ENCODE results near the gene SYT5.

DNA sequence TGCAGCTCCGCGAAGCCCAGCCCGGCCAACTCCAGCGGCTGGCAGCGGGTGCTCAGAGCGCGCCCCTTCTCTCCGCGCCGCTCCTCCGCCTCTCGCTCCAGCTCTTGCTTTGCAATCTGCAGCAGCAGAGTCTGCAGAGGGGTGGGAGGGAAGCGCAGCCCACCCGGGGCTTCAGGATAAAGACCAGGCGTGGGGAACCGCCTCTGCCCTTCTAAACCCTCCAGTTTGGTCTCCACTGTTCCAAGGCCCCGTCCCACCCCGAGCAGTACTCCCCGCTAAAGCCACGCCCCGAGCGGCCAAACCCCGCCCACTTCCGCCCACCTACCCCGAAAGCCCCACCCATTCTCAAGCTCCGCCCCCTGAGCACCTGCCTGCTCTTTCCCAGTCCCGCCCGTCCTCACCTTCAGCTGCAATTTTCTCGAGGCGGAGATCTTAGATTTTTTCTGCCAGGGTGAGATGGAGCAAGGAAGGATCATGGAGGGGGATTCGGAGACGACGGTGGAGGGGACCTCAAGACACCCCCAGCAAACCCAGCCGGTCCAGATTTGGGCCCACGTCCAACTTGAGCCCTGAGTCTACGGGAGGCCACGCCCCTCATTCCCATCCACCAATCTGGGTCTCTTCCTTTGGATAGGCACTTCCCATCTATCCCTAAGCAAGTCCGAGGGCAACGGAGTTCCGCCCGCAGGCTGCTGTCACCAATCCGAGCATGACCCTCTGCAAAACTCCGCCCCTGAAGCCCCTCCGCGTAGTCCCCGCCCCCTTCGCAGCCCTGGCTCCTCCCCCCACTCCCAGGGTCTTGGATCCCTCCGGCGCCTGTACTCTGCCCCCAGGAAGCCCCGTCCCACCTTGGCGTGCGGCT, 23.7 kb downstream of the SYT5 start:
- TF ChIP-seq, protein P1, sequence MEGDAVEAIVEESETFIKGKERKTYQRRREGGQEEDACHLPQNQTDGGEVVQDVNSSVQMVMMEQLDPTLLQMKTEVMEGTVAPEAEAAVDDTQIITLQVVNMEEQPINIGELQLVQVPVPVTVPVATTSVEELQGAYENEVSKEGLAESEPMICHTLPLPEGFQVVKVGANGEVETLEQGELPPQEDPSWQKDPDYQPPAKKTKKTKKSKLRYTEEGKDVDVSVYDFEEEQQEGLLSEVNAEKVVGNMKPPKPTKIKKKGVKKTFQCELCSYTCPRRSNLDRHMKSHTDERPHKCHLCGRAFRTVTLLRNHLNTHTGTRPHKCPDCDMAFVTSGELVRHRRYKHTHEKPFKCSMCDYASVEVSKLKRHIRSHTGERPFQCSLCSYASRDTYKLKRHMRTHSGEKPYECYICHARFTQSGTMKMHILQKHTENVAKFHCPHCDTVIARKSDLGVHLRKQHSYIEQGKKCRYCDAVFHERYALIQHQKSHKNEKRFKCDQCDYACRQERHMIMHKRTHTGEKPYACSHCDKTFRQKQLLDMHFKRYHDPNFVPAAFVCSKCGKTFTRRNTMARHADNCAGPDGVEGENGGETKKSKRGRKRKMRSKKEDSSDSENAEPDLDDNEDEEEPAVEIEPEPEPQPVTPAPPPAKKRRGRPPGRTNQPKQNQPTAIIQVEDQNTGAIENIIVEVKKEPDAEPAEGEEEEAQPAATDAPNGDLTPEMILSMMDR (conservative IDR thresholded peaks at IDR 0.05 in 1 of 2, IDR thresholded peaks at IDR 0.05 in 1 of 2; ENCODE audit: extremely low read depth in 1 of 2, insufficient read depth in 1 of 2, low read depth in 1 of 2, low read length in 2 of 2): no peak
- no peak for TF ChIP-seq EZH2 (IDR thresholded peaks at IDR 0.05; ENCODE audit: borderline replicate concordance, low read length)

Data from mammary epithelial cell (primary cell).